DND-41 (cell line): ENCODE results near the gene METTL25B.
A peak's percentile ranks its signal among the peaks of the same experiment; 100 is the strongest.

ENCODE experiments used
- ATAC-seq: fragments of 200-7000 bp; cut with Tn5 transposase; 3 replicates; pipeline ENCODE4 v1.9.1; 2021; ENCODE audit warnings: low read depth; ENCODE audit not compliant: insufficient read depth
- DNase-seq: peaks from one replicate; pipeline ENCODE4 v3.0.0-alpha.2; 2020
- H2AFZ ChIP-seq: 2 replicates; pipeline ENCODE4 v1.6.0; 2012; ENCODE audit warnings: low read depth, low read length
- H3K27ac ChIP-seq: 2 replicates; pipeline ENCODE4 v1.5.1; 2012; ENCODE audit warnings: low read length, inconsistent platforms
- H3K27me3 ChIP-seq: fragments of 200-600 bp; sonication (generic); 2 replicates; pipeline ENCODE4 v1.6.0; 2012; ENCODE audit warnings: low read length, mild to moderate bottlenecking, inconsistent platforms; ENCODE audit not compliant: insufficient read depth, poor library complexity
- H3K36me3 ChIP-seq: 2 replicates; pipeline ENCODE4 v1.5.1; 2012; ENCODE audit warnings: low read length, inconsistent platforms; ENCODE audit not compliant: insufficient read depth
- H3K4me1 ChIP-seq: 2 replicates; pipeline ENCODE4 v1.5.1; 2012; ENCODE audit warnings: mild to moderate bottlenecking, low read length; ENCODE audit not compliant: insufficient read depth
- H3K4me2 ChIP-seq: 2 replicates; pipeline ENCODE4 v1.6.0; 2012; ENCODE audit warnings: mild to moderate bottlenecking, moderate library complexity, low read length, inconsistent platforms; ENCODE audit not compliant: insufficient read depth
- H3K4me3 ChIP-seq, 2 experiments: fragments of 200-600 bp in 1 of 2; shearing (Covaris generic) in 1 of 2; 2 replicates each; pipeline ENCODE4 v1.5.1; 2012 to 2016; ENCODE audit warnings: inconsistent platforms in 2 of 2, low read length in 2 of 2, mild to moderate bottlenecking in 2 of 2, low read depth in 1 of 2, moderate library complexity in 1 of 2
- H3K79me2 ChIP-seq: 2 replicates; pipeline ENCODE4 v1.6.0; 2012; ENCODE audit warnings: low read length, inconsistent platforms; ENCODE audit not compliant: insufficient read depth
- H3K9ac ChIP-seq: 2 replicates; pipeline ENCODE4 v1.6.0; 2012; ENCODE audit warnings: low read depth, mild to moderate bottlenecking, inconsistent platforms, low read length, moderate library complexity
- H3K9me3 ChIP-seq: 2 replicates; pipeline ENCODE4 v1.5.1; 2012; ENCODE audit warnings: low read length, moderate library complexity, mild to moderate bottlenecking, inconsistent platforms; ENCODE audit not compliant: insufficient read depth, severe bottlenecking
- H4K20me1 ChIP-seq: 2 replicates; pipeline ENCODE4 v1.6.0; 2012; ENCODE audit warnings: low read length; ENCODE audit not compliant: insufficient read depth
- CTCF ChIP-seq: IDR thresholded peaks from 2 replicates; pipeline ENCODE4 v1.5.1; 2012; ENCODE audit warnings: borderline replicate concordance, low read length, moderate library complexity, mild to moderate bottlenecking; ENCODE audit not compliant: poor library complexity, severe bottlenecking; ENCODE audit errors: extremely low read depth
- EZH2 ChIP-seq: IDR thresholded peaks from 3 replicates; pipeline ENCODE4 v1.6.1; 2012; ENCODE audit warnings: borderline replicate concordance, low read depth, mild to moderate bottlenecking, moderate library complexity, low read length, inconsistent platforms; ENCODE audit not compliant: severe bottlenecking

Gene METTL25B

GRCh38 chr1:156749419-156750118 lies 21.3 kb downstream of the METTL25B start:
- no peak for ATAC-seq
- Histone ChIP-seq H3K36me3 (peaks cover 47% of the 10 kb centered on the region), H3K9ac (peak overlapping the region; percentile 97), H3K9me3 (no peaks in the 10 kb centered on the region), H2AFZ (no peak overlapping the region), H3K4me2 (peak overlapping the region; percentile 92), H3K4me3 (peak overlapping the region; percentile 89 to 90; a peak in 3 of 4 replicates), H3K27ac (peak overlapping the region; percentile 93), H4K20me1 (peaks cover 56% of the 10 kb centered on the region), H3K79me2 (peaks cover 90% of the 10 kb centered on the region), H3K27me3 (no peaks in the 10 kb centered on the region), H3K4me1 (peaks cover 70% of the 10 kb centered on the region)
- no peak for DNase-seq
- no peak for TF ChIP-seq CTCF

- ATAC-seq = 0 out of 3 replicates have a peak, but pooled peaks have one; percentile 4
- Histone ChIP-seq H3K9me3 (no peaks in the 10 kb centered on the region), H2AFZ (0 out of 2 replicates have a peak overlapping the region, but pooled peaks have one; percentile 22), H3K9ac (peak overlapping the region; percentile 97), H3K4me3 (peak overlapping the region; percentile 89 to 90), H3K36me3 (peaks cover 41% of the 10 kb centered on the region), H3K4me1 (peaks cover 63% of the 10 kb centered on the region), H3K4me2 (peak overlapping the region; percentile 92), H3K27me3 (no peaks in the 10 kb centered on the region), H3K79me2 (peaks cover 88% of the 10 kb centered on the region), H4K20me1 (peaks cover 49% of the 10 kb centered on the region), H3K27ac (peak overlapping the region; percentile 93)
- DNase-seq = peak; percentile 50
- TF ChIP-seq CTCF (no peak), EZH2 (no peak)
Observed at GRCh38 chr1:156750191-156750672, 22.0 kb downstream of the METTL25B start.

GRCh38 chr1:156750711-156751450 lies 22.6 kb downstream of the METTL25B start:
- H2AFZ ChIP-seq = peak overlapping the region; percentile 65
- no peaks in the 10 kb centered on the region for H3K9me3 ChIP-seq
- H3K4me2 ChIP-seq = peak overlapping the region; percentile 92
- H3K9ac ChIP-seq = peak overlapping the region; percentile 97
- ATAC-seq = 0 out of 3 replicates have a peak, but pooled peaks have one; percentile 10
- peak; percentile 53 for DNase-seq
- peak overlapping the region; percentile 93 for H3K27ac ChIP-seq
- no peaks in the 10 kb centered on the region for H3K27me3 ChIP-seq
- H3K4me3 ChIP-seq = peak overlapping the region; percentile 89 to 90
- peaks cover 34% of the 10 kb centered on the region for H3K36me3 ChIP-seq
- peaks cover 58% of the 10 kb centered on the region for H3K4me1 ChIP-seq
- peaks cover 87% of the 10 kb centered on the region for H3K79me2 ChIP-seq
- TF ChIP-seq EZH2 (no peak), CTCF (no peak)
- peaks cover 43% of the 10 kb centered on the region for H4K20me1 ChIP-seq
